HL-60 (cell line): ENCODE results near the gene TRABD2B.

Experiments used
- DNase-seq, 2 experiments: peaks; one replicate each; pipeline ENCODE4 v3.0.0-alpha.2; 2010 to 2020; ENCODE audit warnings: low read depth in 1 of 2, low spot score in 1 of 2
- H3K27ac ChIP-seq: fragments of 250-450 bp; sonication (Bioruptor Pico); replicated peaks from 2 replicates; pipeline ENCODE4 v1.5.1; 2020; ENCODE audit warnings: mild to moderate bottlenecking, moderate library complexity
- H3K27me3 ChIP-seq: fragments of 250-450 bp; sonication (Bioruptor Pico); 2 replicates; pipeline ENCODE4 v1.5.1; 2021; ENCODE audit warnings: mild to moderate bottlenecking, moderate library complexity; ENCODE audit not compliant: insufficient read depth, poor library complexity, severe bottlenecking
- H3K4me3 ChIP-seq: replicated peaks from 2 replicates; pipeline ENCODE4 v1.5.1; 2011; ENCODE audit warnings: mild to moderate bottlenecking, control low read depth, low read length; ENCODE audit not compliant: insufficient read depth
- GABPA ChIP-seq: IDR thresholded peaks from 2 replicates; pipeline ENCODE4 v1.6.1; 2012; ENCODE audit warnings: low read depth
- POLR2AphosphoS5 ChIP-seq: IDR thresholded peaks from 2 replicates; pipeline ENCODE4 v1.6.1; 2012; ENCODE audit warnings: low read depth
- REST ChIP-seq: IDR thresholded peaks from 2 replicates; pipeline ENCODE4 v1.6.1; 2012; ENCODE audit warnings: low read depth; ENCODE audit not compliant: insufficient replicate concordance
- SPI1 ChIP-seq: IDR thresholded peaks from 2 replicates; pipeline ENCODE4 v1.6.1; 2012; ENCODE audit warnings: low read depth, mild to moderate bottlenecking, borderline replicate concordance
- TF ChIP-seq, protein P1 (sequence below): IDR thresholded peaks from one replicate; pipeline ENCODE4 v1.5.1; 2011; ENCODE audit warnings: low read length, control low read depth, inconsistent platforms; ENCODE audit not compliant: insufficient read depth

The TRABD2B gene

DNA sequence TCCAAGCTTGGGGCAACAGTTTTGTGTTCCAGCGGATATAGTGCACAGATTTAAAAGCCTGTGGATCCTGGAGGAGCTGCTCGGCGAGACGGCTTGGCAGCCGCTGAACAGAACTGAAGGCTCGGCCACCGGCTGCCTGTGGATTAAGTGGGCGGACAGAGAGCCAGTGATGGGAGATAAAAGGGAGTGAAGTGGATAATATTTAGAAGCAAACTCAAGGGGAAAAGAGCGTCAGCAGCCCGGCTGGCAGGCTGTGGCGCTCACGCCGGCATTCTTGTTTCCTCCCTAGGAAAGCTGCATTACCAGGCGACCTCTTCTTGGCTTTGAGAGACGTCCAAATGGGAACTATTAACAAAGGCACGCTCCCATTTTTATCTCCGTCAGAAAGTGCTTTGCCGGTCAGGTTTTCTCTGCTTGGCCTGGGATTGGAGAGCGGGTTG lies 10.4 kb downstream of the TRABD2B start:
- no peak for DNase-seq
- Histone ChIP-seq H3K4me3 (no peak overlapping the region), H3K27ac (no peak overlapping the region), H3K27me3 (peaks cover 5% of the 10 kb centered on the region)
- TF ChIP-seq SPI1 = no peak
- TF ChIP-seq POLR2AphosphoS5 = no peak
- TF ChIP-seq, protein P1, sequence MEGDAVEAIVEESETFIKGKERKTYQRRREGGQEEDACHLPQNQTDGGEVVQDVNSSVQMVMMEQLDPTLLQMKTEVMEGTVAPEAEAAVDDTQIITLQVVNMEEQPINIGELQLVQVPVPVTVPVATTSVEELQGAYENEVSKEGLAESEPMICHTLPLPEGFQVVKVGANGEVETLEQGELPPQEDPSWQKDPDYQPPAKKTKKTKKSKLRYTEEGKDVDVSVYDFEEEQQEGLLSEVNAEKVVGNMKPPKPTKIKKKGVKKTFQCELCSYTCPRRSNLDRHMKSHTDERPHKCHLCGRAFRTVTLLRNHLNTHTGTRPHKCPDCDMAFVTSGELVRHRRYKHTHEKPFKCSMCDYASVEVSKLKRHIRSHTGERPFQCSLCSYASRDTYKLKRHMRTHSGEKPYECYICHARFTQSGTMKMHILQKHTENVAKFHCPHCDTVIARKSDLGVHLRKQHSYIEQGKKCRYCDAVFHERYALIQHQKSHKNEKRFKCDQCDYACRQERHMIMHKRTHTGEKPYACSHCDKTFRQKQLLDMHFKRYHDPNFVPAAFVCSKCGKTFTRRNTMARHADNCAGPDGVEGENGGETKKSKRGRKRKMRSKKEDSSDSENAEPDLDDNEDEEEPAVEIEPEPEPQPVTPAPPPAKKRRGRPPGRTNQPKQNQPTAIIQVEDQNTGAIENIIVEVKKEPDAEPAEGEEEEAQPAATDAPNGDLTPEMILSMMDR = no peak
- no peak for TF ChIP-seq REST
- TF ChIP-seq GABPA = no peak

GRCh38 chr1:47985018-47985417 lies 12.2 kb downstream of the TRABD2B start:
- DNase-seq = no peak
- Histone ChIP-seq H3K4me3 (no peak overlapping the region), H3K27me3 (peaks cover 5% of the 10 kb centered on the region), H3K27ac (no peak overlapping the region)
- TF ChIP-seq, protein P1 = no peak
- no peak for TF ChIP-seq GABPA

GRCh38 chr1:47984175-47984789 lies 12.9 kb downstream of the TRABD2B start:
- DNase-seq = no peak

DNA sequence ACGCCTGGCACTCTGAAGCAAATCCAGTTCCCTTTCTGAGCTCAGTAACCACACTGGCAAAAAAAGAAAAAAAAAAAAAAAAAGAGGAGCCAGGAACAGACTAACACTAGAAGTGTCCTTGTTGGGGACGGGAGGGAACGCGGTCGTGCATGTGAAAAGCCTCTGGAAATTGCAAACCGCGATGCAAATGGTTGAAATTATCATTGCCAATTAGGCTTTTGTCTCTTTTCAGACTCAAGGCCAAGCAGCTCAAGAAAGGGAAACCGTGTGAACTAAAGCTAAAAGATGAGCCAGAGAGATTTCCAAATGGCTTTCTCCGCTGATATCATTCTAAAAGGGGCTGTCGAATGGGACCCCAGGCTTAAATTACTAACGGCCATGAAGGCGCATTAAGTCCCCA lies 13.5 kb downstream of the TRABD2B start:
- Histone ChIP-seq H3K27me3 (peaks cover 5% of the 10 kb centered on the region), H3K4me3 (no peak overlapping the region), H3K27ac (no peak overlapping the region)
- no peak for DNase-seq
- TF ChIP-seq GABPA (no peak), REST (no peak), POLR2AphosphoS5 (no peak), SPI1 (no peak)
- TF ChIP-seq, protein P1 = no peak

More at GRCh38 chr1:47984175-47984789, 12.9 kb downstream of the TRABD2B start:
- TF ChIP-seq SPI1 (no peak), GABPA (no peak)
- Histone ChIP-seq H3K4me3 (no peak overlapping the region), H3K27ac (no peak overlapping the region), H3K27me3 (peaks cover 5% of the 10 kb centered on the region)
